Activated CD4-positive, alpha-beta T cell treated with anti-CD3 and anti-CD28 coated beads for 48 hours (primary cell): ENCODE measurements around the gene TRMT2B.
"Not testable (repeated sequence)": the region's sequence is repeated elsewhere in the genome, so short reads cannot be mapped to it uniquely, and the experiment has no call there.

ENCODE experiments used
- DNase-seq: peaks from one replicate; pipeline ENCODE4 v3.0.0-alpha.2; 2020

The TRMT2B gene

GRCh38 chrX:100999451-100999850, 52.5 kb downstream of the TRMT2B start:
- no peak for DNase-seq

DNA sequence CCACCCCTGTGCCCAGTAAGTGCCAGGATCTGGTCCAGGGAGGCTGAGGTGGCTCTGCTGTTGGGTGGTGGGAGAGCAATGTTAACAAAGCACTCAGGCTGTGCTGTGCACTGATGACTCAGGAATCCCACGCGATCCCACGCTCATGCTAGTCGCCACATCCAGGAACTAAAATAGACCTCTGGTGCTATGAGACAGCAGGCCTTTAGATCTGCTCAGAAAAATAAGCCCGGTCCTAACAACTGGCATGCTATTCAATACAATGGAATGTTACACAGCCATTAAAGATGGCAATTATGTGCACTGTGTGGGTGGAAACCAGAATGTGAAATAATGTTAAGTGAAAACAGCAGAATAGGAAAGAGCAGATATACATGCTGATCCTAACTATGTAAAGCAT, 56.4 kb downstream of the TRMT2B start:
- DNase-seq = peak; percentile 58

GRCh38 chrX:100994352-100995281, 57.3 kb downstream of the TRMT2B start:
- DNase-seq = peak; percentile 26

DNA sequence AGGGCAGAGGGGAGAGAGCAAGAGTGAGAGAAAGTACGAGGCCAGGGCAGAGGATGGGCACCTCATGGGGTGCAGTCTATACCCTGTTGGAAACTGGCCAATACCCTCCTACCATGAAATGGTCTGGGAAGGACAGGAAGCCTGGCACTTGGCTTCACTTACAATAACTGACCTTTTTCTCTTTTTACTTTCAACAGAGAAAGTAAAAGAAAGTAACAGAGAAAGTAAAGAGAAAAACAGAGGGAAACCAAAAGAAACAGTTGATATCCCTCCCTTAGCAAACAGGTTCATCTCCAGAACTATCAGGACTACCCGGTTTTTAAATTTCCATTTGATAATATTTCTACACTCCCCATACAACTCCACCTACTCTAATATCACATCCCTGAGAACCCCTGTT, 61.8 kb downstream of the TRMT2B start:
- DNase-seq = no peak

DNA sequence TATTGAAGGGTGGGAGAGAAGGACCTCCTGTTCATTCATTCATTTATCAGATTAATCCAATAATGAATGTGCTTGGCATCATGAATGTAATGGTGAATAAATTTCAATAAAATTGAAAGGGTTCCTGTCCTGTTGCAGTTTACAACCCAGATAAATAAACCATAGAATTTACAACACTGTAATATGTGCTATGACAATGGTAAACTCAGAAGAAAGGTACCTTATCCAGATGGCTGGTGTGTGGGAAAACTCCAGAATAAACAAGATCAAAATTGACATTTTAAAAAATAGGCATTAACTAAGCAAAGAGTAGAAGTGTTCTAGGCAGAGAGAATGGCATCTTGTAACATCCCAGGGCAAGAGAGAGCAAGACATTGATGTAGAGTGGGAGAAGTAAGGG, 67.1 kb downstream of the TRMT2B start:
- DNase-seq = no peak

DNA sequence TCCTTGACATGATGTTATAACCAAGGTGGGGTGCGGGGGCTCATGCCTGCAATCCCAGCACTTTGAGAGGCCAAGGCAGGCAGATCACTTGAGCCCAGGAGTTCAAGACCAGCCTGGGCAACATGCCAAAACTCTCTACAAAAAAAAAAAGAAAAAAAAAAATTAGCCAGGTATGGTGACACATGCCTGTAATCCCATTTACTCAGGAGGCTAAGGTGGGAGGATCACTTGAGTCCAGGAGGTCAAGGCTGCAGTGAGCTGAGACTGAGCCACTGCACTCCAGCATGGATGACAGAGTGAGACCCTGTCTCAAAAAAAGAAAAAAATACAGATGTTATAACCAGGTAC, 70.4 kb downstream of the TRMT2B start:
- not testable (repeated sequence) for DNase-seq

DNA sequence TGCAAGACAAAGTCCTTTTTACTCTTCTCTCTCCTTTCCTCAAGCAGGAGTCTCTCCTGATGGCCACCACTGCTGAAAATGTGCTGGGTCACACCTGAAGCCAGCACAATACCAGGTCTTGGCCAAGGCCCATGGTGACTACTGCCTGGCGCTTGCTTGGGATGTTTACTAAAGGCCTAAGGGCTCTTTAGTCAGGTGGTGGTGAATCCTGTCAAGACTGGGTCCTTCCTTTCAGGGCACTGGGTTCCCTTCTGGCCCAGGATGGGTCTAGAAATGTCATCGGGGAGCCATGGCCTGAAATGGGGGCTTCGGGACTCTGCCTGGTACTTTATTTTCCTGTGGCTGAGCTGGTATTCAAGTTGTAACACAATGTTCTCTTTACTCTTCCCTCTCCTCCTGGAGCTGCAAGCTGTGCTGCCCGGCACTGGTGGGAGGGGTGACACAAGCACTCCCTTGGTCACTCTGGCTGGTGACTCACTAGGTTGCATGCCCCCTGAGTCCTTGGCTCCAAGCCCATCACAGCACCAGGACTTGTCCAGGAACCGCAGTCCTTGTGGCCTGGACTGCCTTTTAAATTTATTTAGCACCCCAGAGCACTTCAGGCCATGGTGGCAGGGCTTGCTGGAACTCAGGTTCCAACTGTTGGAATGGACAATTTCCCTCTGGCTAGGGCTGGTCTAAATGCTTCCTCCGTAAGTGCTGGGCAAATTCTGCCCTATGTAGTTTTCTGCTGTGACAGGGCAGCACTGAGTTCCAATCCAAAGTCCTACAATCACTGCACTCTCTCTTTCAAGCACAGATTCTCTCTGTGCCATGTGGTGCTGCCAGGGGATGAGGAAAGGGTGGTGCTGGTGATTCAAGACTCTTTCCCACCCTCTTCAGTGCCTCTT, 71.1 kb downstream of the TRMT2B start:
- no peak for DNase-seq

DNA sequence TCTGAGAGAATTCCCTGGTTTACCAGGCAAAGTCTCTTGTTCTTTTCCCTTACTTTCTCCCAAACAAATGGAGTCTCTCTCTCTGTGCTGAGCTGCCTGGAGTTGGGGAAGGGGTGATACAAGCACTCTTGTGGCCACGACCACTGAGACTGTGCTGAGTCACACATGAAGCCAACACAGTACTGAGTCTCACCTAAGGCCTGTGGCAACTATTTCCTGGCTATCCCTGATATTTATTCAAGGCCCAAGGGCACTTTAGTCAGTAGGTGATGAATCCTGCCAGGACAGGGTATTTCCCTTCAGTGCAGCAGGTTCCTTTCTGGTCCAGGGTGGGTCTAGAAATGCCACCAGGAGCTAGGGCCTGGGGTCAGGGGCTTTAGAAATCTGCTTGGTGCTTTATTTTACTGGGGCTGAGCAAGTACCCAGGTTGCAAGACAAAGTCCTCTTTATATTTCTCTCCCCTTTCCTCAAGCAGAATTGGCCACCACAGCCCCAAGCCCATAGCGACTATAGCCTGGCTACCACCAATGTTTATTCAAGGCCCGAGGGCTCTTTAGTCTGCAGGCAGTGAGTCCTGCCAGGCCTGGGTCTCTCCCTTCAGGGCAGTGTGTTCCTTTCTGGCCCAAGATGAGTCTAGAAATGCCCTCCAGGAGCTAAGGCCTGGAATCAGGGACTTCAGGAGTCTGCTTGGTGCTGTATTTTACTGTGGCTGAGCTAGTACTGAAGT, 71.9 kb downstream of the TRMT2B start:
- peak; percentile 3 for DNase-seq

DNA sequence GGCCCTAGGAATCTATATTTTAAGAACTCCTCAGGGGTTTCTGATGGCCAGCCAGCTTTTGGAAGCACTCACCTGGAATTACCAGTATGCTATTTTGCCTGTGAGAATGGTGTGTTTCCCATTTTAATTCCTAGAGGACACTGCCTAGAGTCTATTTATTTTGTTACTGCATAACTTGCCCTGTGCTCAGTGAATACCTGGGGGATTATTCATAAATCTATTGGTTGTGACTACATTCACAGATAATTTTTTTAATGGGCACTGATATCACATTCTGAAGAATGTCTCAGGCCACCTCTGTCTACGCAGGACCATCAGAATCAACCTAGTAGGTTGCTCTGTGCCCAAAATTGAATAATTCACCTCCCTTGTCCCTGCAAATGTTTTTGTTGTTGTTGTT, 75.7 kb downstream of the TRMT2B start:
- DNase-seq = no peak

GRCh38 chrX:100975212-100975611, 76.7 kb downstream of the TRMT2B start:
- DNase-seq = no peak

GRCh38 chrX:100973411-100973810, 78.5 kb downstream of the TRMT2B start:
- DNase-seq = no peak

DNA sequence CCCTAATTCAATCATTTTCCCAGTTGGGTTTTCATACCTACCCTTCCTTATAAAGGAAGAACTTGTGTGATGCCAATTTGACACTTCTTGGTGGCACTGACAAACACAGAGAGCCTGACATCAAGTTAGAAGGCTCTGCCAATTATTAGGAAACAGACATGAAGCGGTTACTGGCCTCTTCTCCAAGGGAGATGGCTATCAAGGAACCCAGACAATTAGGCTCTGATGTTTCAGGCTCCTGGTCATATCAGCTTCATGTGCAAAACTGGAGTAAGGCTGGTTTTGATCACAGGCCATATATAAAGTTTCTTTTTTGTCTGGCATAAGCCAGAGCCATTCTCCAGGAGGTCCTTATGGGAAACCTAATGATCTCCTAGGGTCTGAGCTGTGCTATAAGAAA, 82.0 kb downstream of the TRMT2B start:
- no peak for DNase-seq

GRCh38 chrX:100969408-100969807, 82.5 kb downstream of the TRMT2B start, which contains the start of gene ARL13A:
Gene ARL13A, plus strand, starts transcription at chrX:100969708. Its CDS starts 3,982 bp downstream, at chrX:100973690.
- no peak for DNase-seq

DNA sequence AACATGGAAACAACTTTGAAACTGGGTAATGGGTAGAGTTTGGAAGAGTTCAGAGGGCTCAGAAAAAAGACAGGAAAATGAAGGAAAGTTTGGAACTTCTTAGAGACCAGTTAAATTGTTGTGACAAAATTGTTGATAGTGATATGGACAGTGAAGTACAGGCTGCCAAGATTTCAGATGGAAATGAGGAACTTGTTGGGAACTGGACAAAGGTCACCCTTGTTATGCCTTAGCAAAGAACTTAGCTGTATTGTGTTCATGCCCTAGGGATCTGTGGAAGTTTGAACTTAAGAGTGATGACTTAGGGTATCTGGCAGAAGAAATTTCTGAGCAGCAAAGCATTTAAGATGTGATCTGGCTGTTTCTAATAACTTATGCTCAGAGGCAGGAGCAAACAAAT, 87.5 kb downstream of the TRMT2B start:
- DNase-seq = no peak

- DNase-seq = no peak
These were observed 89.1 kb downstream of the TRMT2B start for GRCh38 chrX:100962811-100963210.
